ENCODE measurements around the gene MYL11.

GRCh38 chr16:30421010-30421409 is 46.4 kb downstream of the MYL11 start:
- TF ChIP-seq OSR1 (CRISPR knock-in tag; IDR thresholded peaks at IDR 0.05) (no peak), ZFP30 (CRISPR knock-in tag; IDR thresholded peaks at IDR 0.05) (no peak), RARB (CRISPR knock-in tag; IDR thresholded peaks at IDR 0.05) (no peak), PATZ1 (CRISPR knock-in tag; IDR thresholded peaks at IDR 0.05; ENCODE audit: borderline replicate concordance) (no peak), ZNF8 (CRISPR knock-in tag; IDR thresholded peaks at IDR 0.05) (no peak), CSRNP3 (CRISPR knock-in tag; IDR thresholded peaks at IDR 0.05) (no peak), BACH2 (CRISPR knock-in tag; IDR thresholded peaks at IDR 0.05; ENCODE audit: borderline replicate concordance) (no peak), POU6F1 (CRISPR knock-in tag; IDR thresholded peaks at IDR 0.05; ENCODE audit: borderline replicate concordance, low read depth) (no peak), ZNF70 (CRISPR knock-in tag; IDR thresholded peaks at IDR 0.05) (no peak), PPARA (CRISPR knock-in tag; IDR thresholded peaks at IDR 0.05; ENCODE audit: borderline replicate concordance) (no peak), ZNF565 (CRISPR knock-in tag; conservative IDR thresholded peaks at IDR 0.05; ENCODE audit: low read depth) (no peak), ZFP3 (CRISPR knock-in tag; IDR thresholded peaks at IDR 0.05) (no peak), ARNTL (CRISPR knock-in tag; IDR thresholded peaks at IDR 0.05; ENCODE audit: borderline replicate concordance, low read depth) (no peak), TCF4 (CRISPR knock-in tag; IDR thresholded peaks at IDR 0.05; ENCODE audit: borderline replicate concordance) (no peak)
